Thymus (tissue), 11 donors: Measurements from ENCODE around the gene HOXC11. TPM values are rescaled to one million over a fixed set of nuclear protein-coding genes. Genes with fewer than 3 reads are reported as not detected.

Experiments used
- DNase-seq, 9 donors: peaks; one replicate each; pipeline ENCODE4 v3.0.0-alpha.2; 2013; ENCODE audit warnings: low spot score in 9 of 9, low read depth in 6 of 9, missing footprints in 1 of 9
- H3K27ac ChIP-seq, 2 donors: one replicate each; pipeline ENCODE4 v1.5.1; 2013; ENCODE audit warnings: control low read depth in 1 of 2, low read depth in 1 of 2, low read length in 1 of 2, mild to moderate bottlenecking in 1 of 2, moderate library complexity in 1 of 2
- H3K27me3 ChIP-seq, 2 donors: one replicate each; pipeline ENCODE4 v1.5.1; 2013; ENCODE audit warnings: low read length in 1 of 2; ENCODE audit not compliant: control insufficient read depth in 2 of 2, insufficient read depth in 1 of 2
- H3K36me3 ChIP-seq, 2 donors: one replicate each; pipeline ENCODE4 v1.5.1; 2013; ENCODE audit warnings: low read length in 1 of 2, mild to moderate bottlenecking in 1 of 2, moderate library complexity in 1 of 2; ENCODE audit not compliant: control insufficient read depth in 2 of 2, insufficient read depth in 2 of 2
- H3K4me1 ChIP-seq, 2 donors: one replicate each; pipeline ENCODE4 v1.5.1; 2013; ENCODE audit warnings: low read length in 2 of 2; ENCODE audit not compliant: control insufficient read depth in 2 of 2, insufficient read depth in 2 of 2
- H3K4me3 ChIP-seq, 2 donors: one replicate each; pipeline ENCODE4 v1.5.1; 2013; ENCODE audit warnings: low read length in 2 of 2, control low read depth in 1 of 2, mild to moderate bottlenecking in 1 of 2
- H3K9me3 ChIP-seq, 2 donors: one replicate each; pipeline ENCODE4 v1.5.1; 2013; ENCODE audit warnings: low read length in 1 of 2, mild to moderate bottlenecking in 1 of 2; ENCODE audit not compliant: control insufficient read depth in 2 of 2, insufficient read depth in 1 of 2
- WGBS: extraction: QIAGEN DNeasy Blood & Tissue Kit; methylation state at CpG from one replicate; pipeline ENCODE4 v1.1.7; 2013; 5-methylcytosine and 5-hydroxymethylcytosine counted together
- polyA plus RNA-seq: library from polyadenylated mRNA; stranded (reverse); fragments of 200-250 nt; gene quantifications from one replicate; pipeline ENCODE4 v1.2.3, GENCODE V29; 2013
- total RNA-seq: library from RNA; stranded (reverse); fragments of 120-200 nt; gene quantifications from one replicate; pipeline ENCODE4 v1.2.4, GENCODE V29; 2013
- donor health status: healthy.

Gene HOXC11
- total and polyA plus RNA-seq, 2 donors, result 0.21 TPM; not detected in 1

GRCh38 chr12:53995002-53995377 is 22.1 kb downstream of the HOXC11 start:
- WGBS, result 4% methylated on average over 17 of the region's 17 CpGs
- H3K27me3 ChIP-seq, result peaks cover 79 to 100% of the 10 kb centered on the region in 2 donors
- H3K4me3 ChIP-seq, result peak overlapping the region in 1 of 2 donors; percentile 44
- no peak for DNase-seq
- peaks cover 0 to 24% of the 10 kb centered on the region in 2 donors for H3K9me3 ChIP-seq
- no peaks in the 10 kb centered on the region for H3K36me3 ChIP-seq
- peaks cover 0 to 12% of the 10 kb centered on the region in 2 donors for H3K4me1 ChIP-seq
- no peak overlapping the region for H3K27ac ChIP-seq

GRCh38 chr12:53995378-53996239 is 22.7 kb downstream of the HOXC11 start:
- no peaks in the 10 kb centered on the region for H3K36me3 ChIP-seq
- no peak for DNase-seq
- 2% methylated on average over 48 of the region's 48 CpGs for WGBS
- peaks cover 79 to 100% of the 10 kb centered on the region in 2 donors for H3K27me3 ChIP-seq
- peaks cover 0 to 12% of the 10 kb centered on the region in 2 donors for H3K4me1 ChIP-seq
- no peak overlapping the region for H3K27ac ChIP-seq
- H3K9me3 ChIP-seq, result peaks cover 0 to 24% of the 10 kb centered on the region in 2 donors
- peak overlapping the region in 1 of 2 donors; percentile 44 for H3K4me3 ChIP-seq

GRCh38 chr12:53996240-53997203 is 23.6 kb downstream of the HOXC11 start:
- Histone ChIP-seq H3K36me3 (no peaks in the 10 kb centered on the region), H3K4me1 (peaks cover 0 to 12% of the 10 kb centered on the region in 2 donors), H3K27me3 (peaks cover 80 to 100% of the 10 kb centered on the region in 2 donors), H3K4me3 (peak overlapping the region in 1 of 2 donors; percentile 44), H3K9me3 (peaks cover 0 to 24% of the 10 kb centered on the region in 2 donors), H3K27ac (no peak overlapping the region)
- WGBS, result 23% methylated on average over 29 of the region's 29 CpGs
- no peak for DNase-seq

GRCh38 chr12:53997204-53998109 is 24.5 kb downstream of the HOXC11 start:
- 8% methylated on average over 35 of the region's 35 CpGs for WGBS
- Histone ChIP-seq H3K27ac (no peak overlapping the region), H3K36me3 (no peaks in the 10 kb centered on the region), H3K9me3 (peaks cover 0 to 21% of the 10 kb centered on the region in 2 donors), H3K4me1 (peaks cover 0 to 12% of the 10 kb centered on the region in 2 donors), H3K4me3 (no peak overlapping the region), H3K27me3 (peaks cover 81 to 100% of the 10 kb centered on the region in 2 donors)
- no peak for DNase-seq

GRCh38 chr12:53998110-53998899 is 25.4 kb downstream of the HOXC11 start:
- H3K4me1 ChIP-seq, result peaks cover 0 to 12% of the 10 kb centered on the region in 2 donors
- no peak overlapping the region for H3K27ac ChIP-seq
- no peak overlapping the region for H3K4me3 ChIP-seq
- peaks cover 77 to 100% of the 10 kb centered on the region in 2 donors for H3K27me3 ChIP-seq
- H3K36me3 ChIP-seq, result no peaks in the 10 kb centered on the region
- H3K9me3 ChIP-seq, result peaks cover 0 to 20% of the 10 kb centered on the region in 2 donors
- 12% methylated on average over 11 of the region's 11 CpGs for WGBS
- no peak for DNase-seq

GRCh38 chr12:53998900-53999236 is 25.9 kb downstream of the HOXC11 start:
- H3K36me3 ChIP-seq, result no peaks in the 10 kb centered on the region
- peaks cover 0 to 20% of the 10 kb centered on the region in 2 donors for H3K9me3 ChIP-seq
- H3K27me3 ChIP-seq, result peaks cover 78 to 100% of the 10 kb centered on the region in 2 donors
- no peak overlapping the region for H3K27ac ChIP-seq
- H3K4me3 ChIP-seq, result no peak overlapping the region
- peaks cover 0 to 12% of the 10 kb centered on the region in 2 donors for H3K4me1 ChIP-seq
- 15% methylated on average over 13 of the region's 13 CpGs for WGBS
- DNase-seq, result no peak

- Histone ChIP-seq H3K36me3 (no peaks in the 10 kb centered on the region), H3K27ac (no peak overlapping the region), H3K4me3 (no peak overlapping the region), H3K27me3 (peaks cover 81 to 100% of the 10 kb centered on the region in 2 donors), H3K4me1 (peaks cover 0 to 12% of the 10 kb centered on the region in 2 donors), H3K9me3 (peaks cover 0 to 15% of the 10 kb centered on the region in 2 donors)
- WGBS, result 5% methylated on average over 35 of the region's 35 CpGs
- no peak for DNase-seq
Observed at GRCh38 chr12:53999559-54000115, 26.7 kb downstream of the HOXC11 start.
